Measurements from ENCODE around the gene CCDC136.

CCDC136 gene

DNA sequence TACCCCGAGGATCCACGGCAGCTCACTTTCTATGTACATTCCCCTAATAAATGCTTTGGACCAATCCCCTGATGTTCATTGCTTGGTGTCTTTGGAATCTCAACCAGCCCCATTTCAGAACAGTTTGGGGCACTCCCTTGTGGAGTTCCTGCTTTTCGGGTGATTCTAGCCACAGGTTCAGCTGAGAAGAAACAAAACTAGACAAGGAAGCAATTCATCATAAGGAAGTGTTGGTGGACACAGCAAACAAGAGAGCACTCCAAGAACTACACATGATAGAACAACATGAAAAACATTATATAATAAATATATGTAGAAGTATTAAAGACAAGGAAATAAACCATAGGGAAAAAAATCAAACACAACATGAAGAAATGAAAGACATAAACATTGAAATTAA lies 6.0 kb upstream of the CCDC136 start:
- Histone ChIP-seq H3K79me2 (ENCODE audit: control insufficient read depth, insufficient read depth, low read length, poor library complexity) (no peaks in the 10 kb centered on the region), H4K91ac (ENCODE audit: low read depth, low read length) (no peak overlapping the region), H3K9me3 (ENCODE audit: insufficient read depth, low read depth, low read length) (peaks cover 3% of the 10 kb centered on the region), H3K27me3 (ENCODE audit: insufficient read depth, low read length) (peaks cover 3% of the 10 kb centered on the region), H3K79me1 (ENCODE audit: low read length) (no peaks in the 10 kb centered on the region), H3K27ac (ENCODE audit: low read depth, low read length) (no peak overlapping the region), H2AFZ (ENCODE audit: insufficient read depth, low read length, poor library complexity) (no peak overlapping the region), H3K4me1 (ENCODE audit: control insufficient read depth in 1 of 2, insufficient read depth in 2 of 2, low read length in 2 of 2) (peaks cover 0 to 3% of the 10 kb centered on the region in 2 experiments), H2BK5ac (ENCODE audit: low read depth, low read length, poor library complexity) (no peak overlapping the region), H4K12ac (ENCODE audit: low read depth, low read length) (no peak overlapping the region), H2AK5ac (ENCODE audit: low read length) (no peak overlapping the region), H3K4me2 (ENCODE audit: low read length) (no peak overlapping the region), H3K23ac (ENCODE audit: low read length) (no peak overlapping the region), H3K4ac (ENCODE audit: low read depth, low read length) (no peak overlapping the region), H3K36me3 (ENCODE audit: control insufficient read depth in 1 of 2, insufficient read depth in 2 of 2, low read length in 2 of 2) (no peaks in the 10 kb centered on the region), H4K8ac (ENCODE audit: low read depth, low read length) (no peak overlapping the region), H3K18ac (ENCODE audit: low read length) (no peak overlapping the region), H3K14ac (ENCODE audit: low read length) (no peak overlapping the region), H2BK120ac (ENCODE audit: insufficient read depth, low read length, poor library complexity) (no peak overlapping the region), H2BK12ac (ENCODE audit: low read length) (no peak overlapping the region), H3K4me3 (ENCODE audit: low read depth, low read length) (no peak overlapping the region), H3K9ac (ENCODE audit: low read length) (no peak overlapping the region)
- no CpG with 5 or more reads among the region's 3 CpGs for WGBS (ENCODE audit: extremely low coverage, insufficient coverage, insufficient read length)
- DNase-seq = no peak

GRCh38 chr7:128788446-128789412 lies 3.0 kb upstream of the CCDC136 start:
- Histone ChIP-seq H2BK120ac (ENCODE audit: insufficient read depth, low read length, poor library complexity) (no peak overlapping the region), H3K18ac (ENCODE audit: low read length) (no peak overlapping the region), H2AK5ac (ENCODE audit: low read length) (no peak overlapping the region), H3K36me3 (ENCODE audit: control insufficient read depth in 1 of 2, insufficient read depth in 2 of 2, low read length in 2 of 2) (no peaks in the 10 kb centered on the region), H2AFZ (ENCODE audit: insufficient read depth, low read length, poor library complexity) (no peak overlapping the region), H4K8ac (ENCODE audit: low read depth, low read length) (no peak overlapping the region), H3K4me1 (ENCODE audit: control insufficient read depth in 1 of 2, insufficient read depth in 2 of 2, low read length in 2 of 2) (peaks cover 0 to 7% of the 10 kb centered on the region in 2 experiments), H3K4me2 (ENCODE audit: low read length) (no peak overlapping the region), H3K4ac (ENCODE audit: low read depth, low read length) (no peak overlapping the region), H3K9me3 (ENCODE audit: insufficient read depth, low read depth, low read length) (peaks cover 3% of the 10 kb centered on the region), H3K27me3 (ENCODE audit: insufficient read depth, low read length) (peaks cover 6% of the 10 kb centered on the region), H2BK5ac (ENCODE audit: low read depth, low read length, poor library complexity) (no peak overlapping the region), H4K91ac (ENCODE audit: low read depth, low read length) (no peak overlapping the region), H3K23ac (ENCODE audit: low read length) (no peak overlapping the region), H4K12ac (ENCODE audit: low read depth, low read length) (no peak overlapping the region), H3K14ac (ENCODE audit: low read length) (no peak overlapping the region), H3K27ac (ENCODE audit: low read depth, low read length) (no peak overlapping the region), H3K9ac (ENCODE audit: low read length) (no peak overlapping the region), H2BK12ac (ENCODE audit: low read length) (no peak overlapping the region), H3K4me3 (ENCODE audit: low read depth, low read length) (no peak overlapping the region), H3K79me1 (ENCODE audit: low read length) (peaks cover 3% of the 10 kb centered on the region), H3K79me2 (ENCODE audit: control insufficient read depth, insufficient read depth, low read length, poor library complexity) (peaks cover 2% of the 10 kb centered on the region)
- WGBS (ENCODE audit: extremely low coverage, insufficient coverage, insufficient read length) = no CpG with 5 or more reads among the region's 9 CpGs
- no peak for DNase-seq

GRCh38 chr7:128790315-128791041 lies 1.3 kb upstream of the CCDC136 start:
- Histone ChIP-seq H3K9ac (ENCODE audit: low read length) (no peak overlapping the region), H3K27me3 (ENCODE audit: insufficient read depth, low read length) (peaks cover 6% of the 10 kb centered on the region), H4K12ac (ENCODE audit: low read depth, low read length) (peak overlapping the region; percentile 43), H3K14ac (ENCODE audit: low read length) (no peak overlapping the region), H3K4me1 (ENCODE audit: control insufficient read depth in 1 of 2, insufficient read depth in 2 of 2, low read length in 2 of 2) (peaks cover 0 to 7% of the 10 kb centered on the region in 2 experiments), H2AK5ac (ENCODE audit: low read length) (no peak overlapping the region), H2AFZ (ENCODE audit: insufficient read depth, low read length, poor library complexity) (no peak overlapping the region), H2BK5ac (ENCODE audit: low read depth, low read length, poor library complexity) (no peak overlapping the region), H3K79me1 (ENCODE audit: low read length) (peaks cover 3% of the 10 kb centered on the region), H3K23ac (ENCODE audit: low read length) (no peak overlapping the region), H3K79me2 (ENCODE audit: control insufficient read depth, insufficient read depth, low read length, poor library complexity) (peaks cover 2% of the 10 kb centered on the region), H3K4ac (ENCODE audit: low read depth, low read length) (no peak overlapping the region), H3K4me2 (ENCODE audit: low read length) (peak overlapping the region; percentile 88), H2BK12ac (ENCODE audit: low read length) (no peak overlapping the region), H2BK120ac (ENCODE audit: insufficient read depth, low read length, poor library complexity) (no peak overlapping the region), H3K36me3 (ENCODE audit: control insufficient read depth in 1 of 2, insufficient read depth in 2 of 2, low read length in 2 of 2) (no peaks in the 10 kb centered on the region), H3K4me3 (ENCODE audit: low read depth, low read length) (peak overlapping the region; percentile 77), H3K9me3 (ENCODE audit: insufficient read depth, low read depth, low read length) (peaks cover 3% of the 10 kb centered on the region), H4K8ac (ENCODE audit: low read depth, low read length) (peak overlapping the region; percentile 72), H3K27ac (ENCODE audit: low read depth, low read length) (no peak overlapping the region), H3K18ac (ENCODE audit: low read length) (no peak overlapping the region), H4K91ac (ENCODE audit: low read depth, low read length) (no peak overlapping the region)
- WGBS (ENCODE audit: extremely low coverage, insufficient coverage, insufficient read length) = no CpG with 5 or more reads among the region's 45 CpGs
- no peak for DNase-seq

- Histone ChIP-seq H4K91ac (ENCODE audit: low read depth, low read length) (no peak overlapping the region), H2AK5ac (ENCODE audit: low read length) (no peak overlapping the region), H3K4ac (ENCODE audit: low read depth, low read length) (no peak overlapping the region), H3K23ac (ENCODE audit: low read length) (no peak overlapping the region), H2BK5ac (ENCODE audit: low read depth, low read length, poor library complexity) (no peak overlapping the region), H4K12ac (ENCODE audit: low read depth, low read length) (no peak overlapping the region), H3K9me3 (ENCODE audit: insufficient read depth, low read depth, low read length) (peaks cover 3% of the 10 kb centered on the region), H3K18ac (ENCODE audit: low read length) (no peak overlapping the region), H3K36me3 (ENCODE audit: control insufficient read depth in 1 of 2, insufficient read depth in 2 of 2, low read length in 2 of 2) (no peaks in the 10 kb centered on the region), H3K27me3 (ENCODE audit: insufficient read depth, low read length) (peaks cover 6% of the 10 kb centered on the region), H3K79me2 (ENCODE audit: control insufficient read depth, insufficient read depth, low read length, poor library complexity) (peaks cover 2% of the 10 kb centered on the region), H4K8ac (ENCODE audit: low read depth, low read length) (no peak overlapping the region), H3K79me1 (ENCODE audit: low read length) (peaks cover 3% of the 10 kb centered on the region), H3K14ac (ENCODE audit: low read length) (no peak overlapping the region), H3K4me2 (ENCODE audit: low read length) (peak overlapping the region; percentile 88), H2BK120ac (ENCODE audit: insufficient read depth, low read length, poor library complexity) (no peak overlapping the region), H3K9ac (ENCODE audit: low read length) (no peak overlapping the region), H2AFZ (ENCODE audit: insufficient read depth, low read length, poor library complexity) (no peak overlapping the region), H3K4me1 (ENCODE audit: control insufficient read depth in 1 of 2, insufficient read depth in 2 of 2, low read length in 2 of 2) (peaks cover 0 to 7% of the 10 kb centered on the region in 2 experiments), H3K4me3 (ENCODE audit: low read depth, low read length) (peak overlapping the region; percentile 77), H2BK12ac (ENCODE audit: low read length) (no peak overlapping the region), H3K27ac (ENCODE audit: low read depth, low read length) (no peak overlapping the region)
- DNase-seq = no peak
- WGBS (ENCODE audit: extremely low coverage, insufficient coverage, insufficient read length) = no CpG with 5 or more reads among the region's 9 CpGs
These were observed 182 bp downstream of the CCDC136 start for GRCh38 chr7:128791972-128792327.

All from trophoblast cell (in vitro differentiated cells and primary cell).